ENCODE data around the gene ULK4. TPM values are rescaled to one million over a fixed set of nuclear protein-coding genes. Genes with fewer than 3 reads are reported as not detected.

Gene ULK4
- total and polyA plus RNA-seq, 9 donors = 2.4 to 58.7 (median 7.3) TPM

GRCh38 chr3:41202834-41203345 is 759.0 kb downstream of the ULK4 start:
- Histone ChIP-seq H3K4me1 (ENCODE audit: insufficient read depth) (peaks cover 8% of the 10 kb centered on the region), H3K4me3 (peak overlapping the region; percentile 89), H3K27ac (no peak overlapping the region), H3K36me3 (no peaks in the 10 kb centered on the region), H3K9me3 (no peaks in the 10 kb centered on the region), H3K27me3 (no peaks in the 10 kb centered on the region)
- DNase-seq = no peak
- TF ChIP-seq POLR2A (IDR thresholded peaks at IDR 0.05) (no peak), CTCF (IDR thresholded peaks at IDR 0.05) (peak in 2 of 3 donors; percentile 14 to 30)
- intact Hi-C loops (cut with DNase I) = loop anchor here in 2 of 4 donors (5.0 to 10.0 kb wide), 2 partner anchors 618 to 621 kb away; no protein-coding TSS in a partner anchor

- Histone ChIP-seq H3K4me1 (ENCODE audit: insufficient read depth) (peaks cover 2% of the 10 kb centered on the region), H3K9me3 (no peaks in the 10 kb centered on the region), H3K4me3 (peak overlapping the region; percentile 89), H3K27me3 (no peaks in the 10 kb centered on the region), H3K36me3 (no peaks in the 10 kb centered on the region), H3K27ac (no peak overlapping the region)
- TF ChIP-seq EP300 (IDR thresholded peaks at IDR 0.05) = no peak
- no peak for TF ChIP-seq POLR2A (IDR thresholded peaks at IDR 0.05)
- no peak for TF ChIP-seq CTCF (IDR thresholded peaks at IDR 0.05)
- WGBS, 3 donors = 7 to 17% (median 8%) methylated on average over 5 of the region's 5 CpGs
- intact Hi-C loops (cut with DNase I) = loop anchor here in 2 of 4 donors (5.0 to 10.0 kb wide), 2 partner anchors 617 to 620 kb away; no protein-coding TSS in a partner anchor
- DNase-seq = no peak
Observed at GRCh38 chr3:41202075-41202833, 759.6 kb downstream of the ULK4 start.

GRCh38 chr3:41200669-41201021 is 761.3 kb downstream of the ULK4 start:
- intact Hi-C loops (cut with DNase I) = loop anchor here in 2 of 4 donors (5.0 to 10.0 kb wide), 2 partner anchors 616 to 618 kb away; no protein-coding TSS in a partner anchor
- Histone ChIP-seq H3K4me1 (ENCODE audit: insufficient read depth) (peaks cover 2% of the 10 kb centered on the region), H3K27me3 (no peaks in the 10 kb centered on the region), H3K27ac (peak overlapping the region in 1 of 2 donors; percentile 93), H3K36me3 (no peaks in the 10 kb centered on the region), H3K4me3 (peak overlapping the region; percentile 89), H3K9me3 (no peaks in the 10 kb centered on the region)
- WGBS, 3 donors = 0 to 1% (median 0%) methylated on average over 7 of the region's 7 CpGs
- DNase-seq = no peak
- TF ChIP-seq POLR2A (IDR thresholded peaks at IDR 0.05) = no peak
- TF ChIP-seq CTCF (IDR thresholded peaks at IDR 0.05) = no peak

- TF ChIP-seq POLR2A (IDR thresholded peaks at IDR 0.05) (no peak), EP300 (IDR thresholded peaks at IDR 0.05) (no peak), CTCF (IDR thresholded peaks at IDR 0.05) (no peak)
- Histone ChIP-seq H3K4me1 (ENCODE audit: insufficient read depth) (no peaks in the 10 kb centered on the region), H3K9me3 (no peaks in the 10 kb centered on the region), H3K27me3 (no peaks in the 10 kb centered on the region), H3K36me3 (no peaks in the 10 kb centered on the region), H3K4me3 (peak overlapping the region; percentile 89), H3K27ac (peak overlapping the region; percentile 91 to 93)
- intact Hi-C loops (cut with DNase I) = loop anchor here in 2 of 4 donors (5.0 to 10.0 kb wide), 3 partner anchors 325 to 618 kb away; no protein-coding TSS in a partner anchor
- WGBS, 3 donors = 0 to 1% (median 0%) methylated on average over 22 to 40 of the region's 40 CpGs
- peak in 3 of 5 donors; percentile 45 to 68 (median 51) for DNase-seq
Observed at GRCh38 chr3:41199866-41200668, 761.8 kb downstream of the ULK4 start.

Measured in ovary (tissue), 9 donors.